ENCODE data around the gene MRPL39. TPM values are rescaled to one million over a fixed set of nuclear protein-coding genes. Genes with fewer than 3 reads are reported as not detected.

Gene MRPL39
- total and polyA plus RNA-seq, 2 donors (not counting 3 experiments of a cell fraction or from before 2014, with no cell fraction given): 10.4 to 25.2 TPM

DNA sequence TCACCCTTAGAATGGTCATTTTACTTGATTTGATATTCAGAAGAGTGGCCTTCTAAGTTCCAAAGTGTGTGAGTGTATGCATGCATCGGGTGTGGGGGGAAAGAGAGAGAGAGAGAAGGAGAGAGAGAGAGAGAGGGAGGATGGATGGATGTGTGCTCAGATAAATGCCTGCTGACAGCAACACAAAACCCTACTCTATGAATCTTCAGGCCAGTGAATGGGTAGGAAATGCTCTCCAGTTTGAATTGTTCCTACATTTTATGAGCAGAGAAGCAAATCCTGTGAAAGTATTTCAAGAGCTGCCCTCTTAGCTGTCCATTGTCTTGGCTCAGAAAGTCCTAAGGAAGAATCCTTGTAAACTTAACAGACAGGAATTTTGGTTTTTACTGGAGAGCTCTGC lies 39.2 kb upstream of the MRPL39 start:
- no peak for FAIRE-seq
- no peaks in the 10 kb centered on the region for H4K20me1 ChIP-seq (replicated peaks; ENCODE audit: control insufficient read depth, extremely low read depth, insufficient read depth, low read length)
- CTCF ChIA-PET: no interaction called here

GRCh38 chr21:25643486-25643885 lies 36.2 kb upstream of the MRPL39 start:
- H2AFZ ChIP-seq (ENCODE audit: low read depth, low read length): no peak overlapping the region
- ChIA-PET CTCF (interaction anchor here (0.6 kb wide), 1 partner anchor 65 kb away, joined by 3 read pairs; no protein-coding TSS in a partner anchor), POLR2A (no interaction called here)
- dilution Hi-C loops (cut with MboI; ENCODE audit: extremely low pct_ligation_motif_present, low sequenced_read_pairs): no loop called here
- DNase-seq (ENCODE audit: low read depth, low spot score) (no peak), FAIRE-seq (no peak)
- peaks cover 12% of the 10 kb centered on the region for H3K4me1 ChIP-seq (ENCODE audit: control insufficient read depth, extremely low read depth, insufficient read depth, low read length)
- no peaks in the 10 kb centered on the region for H4K20me1 ChIP-seq (replicated peaks; ENCODE audit: control insufficient read depth, extremely low read depth, insufficient read depth, low read length)
- no peak overlapping the region for H3K27ac ChIP-seq (ENCODE audit: insufficient read depth, low read depth, low read length)
- BruUV-seq (replicated peaks): no TSS peak
- peaks cover 16 to 30% of the 10 kb centered on the region in 2 experiments for H3K27me3 ChIP-seq (ENCODE audit: control insufficient read depth in 2 of 2, insufficient read depth in 2 of 2, low read length in 2 of 2)
- no peak overlapping the region for H3K9ac ChIP-seq (replicated peaks; ENCODE audit: extremely low read depth, insufficient read depth, low read length)
- TF ChIP-seq POLR2AphosphoS5 (IDR thresholded peaks at IDR 0.05; ENCODE audit: insufficient read depth, low read depth, low read length) (no peak), FOS (IDR thresholded peaks at IDR 0.05; ENCODE audit: borderline replicate concordance, insufficient read depth, low read length) (no peak), EZH2 (IDR thresholded peaks at IDR 0.05; ENCODE audit: borderline replicate concordance, low read depth, low read length, severe bottlenecking) (no peak), POLR2A (IDR thresholded peaks at IDR 0.05; ENCODE audit: low read depth, low read length) (no peak), MYC (IDR thresholded peaks at IDR 0.05; ENCODE audit: low read depth, low read length) (no peak), JUN (IDR thresholded peaks at IDR 0.05; ENCODE audit: borderline replicate concordance, insufficient read depth, insufficient read length, low read depth) (no peak), GATA2 (IDR thresholded peaks at IDR 0.05; ENCODE audit: insufficient read depth, insufficient read length, low read depth, low read length) (no peak)
- TF ChIP-seq, protein P1, sequence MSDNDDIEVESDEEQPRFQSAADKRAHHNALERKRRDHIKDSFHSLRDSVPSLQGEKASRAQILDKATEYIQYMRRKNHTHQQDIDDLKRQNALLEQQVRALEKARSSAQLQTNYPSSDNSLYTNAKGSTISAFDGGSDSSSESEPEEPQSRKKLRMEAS (IDR thresholded peaks at IDR 0.05; ENCODE audit: insufficient read depth, insufficient read length): no peak
- TF ChIP-seq, protein P2, sequence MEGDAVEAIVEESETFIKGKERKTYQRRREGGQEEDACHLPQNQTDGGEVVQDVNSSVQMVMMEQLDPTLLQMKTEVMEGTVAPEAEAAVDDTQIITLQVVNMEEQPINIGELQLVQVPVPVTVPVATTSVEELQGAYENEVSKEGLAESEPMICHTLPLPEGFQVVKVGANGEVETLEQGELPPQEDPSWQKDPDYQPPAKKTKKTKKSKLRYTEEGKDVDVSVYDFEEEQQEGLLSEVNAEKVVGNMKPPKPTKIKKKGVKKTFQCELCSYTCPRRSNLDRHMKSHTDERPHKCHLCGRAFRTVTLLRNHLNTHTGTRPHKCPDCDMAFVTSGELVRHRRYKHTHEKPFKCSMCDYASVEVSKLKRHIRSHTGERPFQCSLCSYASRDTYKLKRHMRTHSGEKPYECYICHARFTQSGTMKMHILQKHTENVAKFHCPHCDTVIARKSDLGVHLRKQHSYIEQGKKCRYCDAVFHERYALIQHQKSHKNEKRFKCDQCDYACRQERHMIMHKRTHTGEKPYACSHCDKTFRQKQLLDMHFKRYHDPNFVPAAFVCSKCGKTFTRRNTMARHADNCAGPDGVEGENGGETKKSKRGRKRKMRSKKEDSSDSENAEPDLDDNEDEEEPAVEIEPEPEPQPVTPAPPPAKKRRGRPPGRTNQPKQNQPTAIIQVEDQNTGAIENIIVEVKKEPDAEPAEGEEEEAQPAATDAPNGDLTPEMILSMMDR (IDR thresholded peaks at IDR 0.05; ENCODE audit: extremely low read depth in 1 of 2, insufficient read depth in 1 of 2, low read depth in 1 of 2, low read length in 2 of 2): no peak
- H3K4me3 ChIP-seq (replicated peaks in 1 of 3; ENCODE audit: insufficient read depth in 1 of 3, low read depth in 1 of 3, low read length in 3 of 3): no peak overlapping the region
- no peaks in the 10 kb centered on the region for H3K36me3 ChIP-seq (ENCODE audit: control insufficient read depth in 2 of 2, extremely low read depth in 1 of 2, insufficient read depth in 2 of 2, low read length in 2 of 2)
- H3K79me2 ChIP-seq (ENCODE audit: control insufficient read depth, insufficient read depth, low read length): no peaks in the 10 kb centered on the region
- no peaks in the 10 kb centered on the region for H3K9me3 ChIP-seq (replicated peaks; ENCODE audit: control insufficient read depth, insufficient read depth, low read length)
- intact Hi-C loops (cut with micrococcal nuclease): no loop called here
- no peak overlapping the region for H3K4me2 ChIP-seq (ENCODE audit: insufficient read depth, low read length)
- no peaks in the 10 kb centered on the region for H3K9me1 ChIP-seq (replicated peaks; ENCODE audit: control insufficient read depth, extremely low read depth, insufficient read depth, low read length)

More for the DNA sequence above, 39.2 kb upstream of the MRPL39 start:
- H3K27ac ChIP-seq (ENCODE audit: insufficient read depth, low read depth, low read length): no peak overlapping the region
- intact Hi-C loops (cut with micrococcal nuclease): no loop called here
- H3K27me3 ChIP-seq (ENCODE audit: control insufficient read depth in 2 of 2, insufficient read depth in 2 of 2, low read length in 2 of 2): peaks cover 6 to 8% of the 10 kb centered on the region in 2 experiments
- no TSS peak for BruUV-seq (replicated peaks)
- H3K4me1 ChIP-seq (ENCODE audit: control insufficient read depth, extremely low read depth, insufficient read depth, low read length): no peaks in the 10 kb centered on the region
- no peak overlapping the region for H2AFZ ChIP-seq (ENCODE audit: low read depth, low read length)
- H3K4me2 ChIP-seq (ENCODE audit: insufficient read depth, low read length): no peak overlapping the region
- TF ChIP-seq POLR2AphosphoS5 (IDR thresholded peaks at IDR 0.05; ENCODE audit: insufficient read depth, low read depth, low read length): no peak
- no peak for TF ChIP-seq EZH2 (IDR thresholded peaks at IDR 0.05; ENCODE audit: borderline replicate concordance, low read depth, low read length, severe bottlenecking)
- TF ChIP-seq, protein P1 (IDR thresholded peaks at IDR 0.05; ENCODE audit: insufficient read depth, insufficient read length): no peak
- TF ChIP-seq FOS (IDR thresholded peaks at IDR 0.05; ENCODE audit: borderline replicate concordance, insufficient read depth, low read length): no peak
- no peak for TF ChIP-seq MYC (IDR thresholded peaks at IDR 0.05; ENCODE audit: low read depth, low read length)
- TF ChIP-seq, protein P2 (IDR thresholded peaks at IDR 0.05; ENCODE audit: extremely low read depth in 1 of 2, insufficient read depth in 1 of 2, low read depth in 1 of 2, low read length in 2 of 2): no peak
- H3K79me2 ChIP-seq (ENCODE audit: control insufficient read depth, insufficient read depth, low read length): no peaks in the 10 kb centered on the region
- DNase-seq (ENCODE audit: low read depth, low spot score): no peak
- no peak overlapping the region for H3K9ac ChIP-seq (replicated peaks; ENCODE audit: extremely low read depth, insufficient read depth, low read length)
- dilution Hi-C loops (cut with MboI; ENCODE audit: extremely low pct_ligation_motif_present, low sequenced_read_pairs): no loop called here
- POLR2A ChIA-PET: no interaction called here
- no peaks in the 10 kb centered on the region for H3K9me3 ChIP-seq (replicated peaks; ENCODE audit: control insufficient read depth, insufficient read depth, low read length)
- no peaks in the 10 kb centered on the region for H3K36me3 ChIP-seq (ENCODE audit: control insufficient read depth in 2 of 2, extremely low read depth in 1 of 2, insufficient read depth in 2 of 2, low read length in 2 of 2)
- no peaks in the 10 kb centered on the region for H3K9me1 ChIP-seq (replicated peaks; ENCODE audit: control insufficient read depth, extremely low read depth, insufficient read depth, low read length)
- H3K4me3 ChIP-seq (replicated peaks in 1 of 3; ENCODE audit: insufficient read depth in 1 of 3, low read depth in 1 of 3, low read length in 3 of 3): no peak overlapping the region

Data from endothelial cell of umbilical vein (primary cell).